HG03460 (cell line): ENCODE data around the gene SOCS7.
"Not testable (repeated sequence)": the region's sequence is repeated elsewhere in the genome, so short reads cannot be mapped to it uniquely, and the experiment has no call there.

ENCODE experiments used
- ATAC-seq: cut with Tn5 transposase; IDR thresholded peaks from one replicate; pipeline ENCODE4 v1.9.1; 2021; ENCODE audit not compliant: unreplicated experiment

SOCS7 gene

DNA sequence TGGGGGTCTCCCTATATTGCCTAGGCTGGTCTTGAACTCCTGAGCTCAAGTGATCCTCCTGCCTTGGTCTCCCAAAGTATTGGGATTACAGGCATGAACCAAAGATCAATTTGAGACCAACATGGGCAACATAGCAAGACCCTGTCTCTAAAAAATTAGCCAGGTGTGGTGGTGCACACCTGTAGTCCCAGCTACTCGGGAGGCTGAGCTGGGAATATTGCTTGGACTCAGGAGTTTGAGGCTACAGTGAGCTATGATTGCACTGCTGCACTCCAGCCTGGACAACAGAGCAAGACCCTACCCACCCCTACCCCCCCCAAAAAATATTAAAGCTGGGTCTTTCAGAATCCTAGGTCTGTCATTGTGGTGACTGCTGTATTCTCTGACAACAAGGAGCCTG, 85.7 kb downstream of the SOCS7 start:
- ATAC-seq = not testable (repeated sequence)

DNA sequence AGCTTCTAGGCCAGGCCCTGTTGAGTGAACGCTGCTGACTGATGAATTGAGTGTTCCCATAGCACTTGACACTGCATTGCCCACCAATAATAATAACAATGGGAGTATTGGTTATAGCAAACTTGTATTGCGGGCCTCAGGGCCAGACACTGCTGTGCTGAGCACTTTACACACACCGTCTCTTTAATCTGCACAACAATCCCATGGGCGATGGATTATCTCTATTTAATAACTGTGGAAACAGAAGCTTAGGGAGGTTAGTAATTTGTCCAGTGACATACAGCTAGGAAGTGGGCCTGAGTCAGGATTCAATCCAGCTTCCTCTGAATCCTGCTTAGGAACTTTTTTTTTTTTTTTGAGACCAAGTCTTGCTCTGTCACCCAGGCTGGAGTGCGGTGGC, 87.8 kb downstream of the SOCS7 start:
- ATAC-seq = no peak

DNA sequence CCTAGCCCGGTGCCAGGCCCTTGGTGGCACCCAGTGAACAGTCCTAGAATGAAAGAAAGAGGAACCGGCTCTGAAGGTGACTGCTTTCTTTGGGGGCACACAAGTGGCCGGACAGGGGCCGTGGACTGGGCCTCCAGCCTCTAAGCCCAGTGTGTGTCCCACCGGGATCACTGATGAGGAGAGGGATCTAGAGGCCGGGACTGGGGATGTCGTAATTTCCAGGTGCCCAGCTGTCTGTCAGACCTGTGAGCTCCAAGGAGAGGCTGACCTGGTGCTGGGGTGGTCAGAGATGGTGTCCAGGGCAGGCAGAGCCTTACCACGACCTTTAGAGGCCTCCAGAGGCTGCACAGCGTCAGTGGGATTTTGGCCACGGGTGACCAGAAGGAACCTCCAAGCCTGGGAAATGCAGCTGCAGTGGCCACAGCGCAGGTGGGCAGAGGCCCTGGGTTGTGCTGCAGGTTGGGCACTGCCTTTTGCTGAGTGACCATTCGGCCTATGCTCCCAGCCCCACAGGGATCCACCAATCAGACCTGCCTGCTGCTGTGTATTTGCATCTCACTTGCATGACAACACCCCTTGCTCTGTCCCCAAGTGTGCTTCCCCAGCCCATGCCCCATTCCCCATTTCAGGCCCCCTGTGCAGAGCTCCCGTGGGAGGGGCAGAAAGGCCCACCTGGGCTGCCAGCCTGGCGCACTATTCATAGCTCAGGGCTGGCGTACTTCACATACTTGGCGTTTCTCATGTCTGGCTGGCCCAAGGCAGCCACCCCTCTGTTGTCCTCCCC, 89.2 kb downstream of the SOCS7 start:
- no peak for ATAC-seq

DNA sequence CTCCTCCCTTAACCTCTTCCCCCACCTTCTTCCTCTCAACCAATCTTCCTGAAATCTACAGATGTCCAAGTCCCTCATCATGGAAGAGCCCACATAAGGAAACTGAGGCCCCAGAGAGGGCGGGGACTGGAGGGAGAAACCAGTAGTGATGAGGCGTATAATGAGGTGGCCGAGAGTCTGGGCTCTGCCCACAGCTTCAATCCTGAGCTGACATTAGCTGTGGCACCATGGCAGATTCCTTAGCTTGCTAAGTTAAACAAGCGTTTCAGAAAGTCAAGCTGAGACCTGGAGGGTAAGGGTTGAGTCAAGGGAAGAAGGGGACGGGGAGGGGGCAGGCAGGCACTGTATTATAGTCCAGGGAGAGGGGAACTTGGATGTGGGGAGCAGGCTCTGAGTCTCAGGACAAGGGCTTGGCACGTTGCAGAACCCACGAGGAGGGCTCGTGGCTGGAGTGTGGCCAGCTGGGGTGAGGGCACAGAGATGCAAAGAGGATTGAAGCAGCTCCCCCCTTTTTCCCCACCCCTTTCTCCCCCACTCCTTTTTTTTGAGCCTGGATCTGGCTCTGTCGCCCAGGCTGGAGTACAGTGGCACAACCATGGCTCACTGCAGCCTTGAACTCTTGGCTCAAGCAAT, 89.9 kb downstream of the SOCS7 start:
- no peak for ATAC-seq

DNA sequence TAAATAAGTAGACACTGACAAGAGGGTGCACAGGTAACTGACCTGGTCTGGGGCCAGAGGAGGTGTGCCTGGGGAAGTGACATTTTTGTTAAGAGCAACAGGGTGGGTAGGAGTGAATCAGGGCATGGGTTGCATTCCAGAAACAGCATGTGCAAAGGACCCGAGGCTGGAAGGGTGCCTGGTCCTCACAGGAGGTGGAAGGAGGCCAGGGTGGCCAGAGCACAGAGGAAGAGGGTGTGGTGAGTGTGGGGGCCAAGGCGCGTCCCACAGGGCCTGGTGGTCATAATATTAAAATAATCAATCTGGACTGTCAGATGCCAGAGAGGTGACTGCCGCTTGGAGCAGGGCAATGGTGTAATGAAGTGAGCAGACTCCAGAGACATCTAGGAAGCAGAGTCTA, 90.9 kb downstream of the SOCS7 start:
- no peak for ATAC-seq

DNA sequence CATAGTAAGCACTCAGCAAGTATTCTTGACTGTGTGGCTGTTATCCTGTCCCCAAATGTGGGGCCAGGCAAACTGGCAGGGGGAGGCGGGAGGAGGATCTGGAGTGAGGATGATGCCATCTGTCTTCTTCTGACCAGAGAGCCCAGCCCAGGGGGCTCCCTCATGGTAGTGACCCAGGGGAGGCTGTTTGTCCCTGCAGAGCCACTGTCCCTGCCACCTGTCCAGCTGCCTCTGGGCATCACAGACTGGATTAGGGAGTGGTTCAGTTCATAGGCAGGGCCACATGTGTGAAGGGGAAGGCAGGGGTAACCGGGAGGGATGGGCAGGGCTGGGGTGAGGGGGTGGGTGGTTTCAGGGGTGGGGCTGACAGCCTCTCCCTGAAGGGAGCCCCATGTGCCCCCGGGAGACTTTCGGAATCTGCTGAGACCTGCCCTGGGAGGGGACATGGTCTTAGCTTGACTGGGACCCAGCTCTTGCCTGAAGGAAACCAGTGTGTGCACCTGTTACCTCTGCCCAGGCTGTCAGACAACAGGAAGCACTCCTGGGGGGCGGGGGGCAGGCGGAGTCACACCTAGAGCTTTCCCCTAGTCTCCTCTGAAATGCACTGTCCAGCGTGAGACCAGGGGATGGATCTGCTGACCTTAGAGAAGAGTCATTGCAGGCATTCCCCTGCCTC, 91.8 kb downstream of the SOCS7 start:
- no peak for ATAC-seq

DNA sequence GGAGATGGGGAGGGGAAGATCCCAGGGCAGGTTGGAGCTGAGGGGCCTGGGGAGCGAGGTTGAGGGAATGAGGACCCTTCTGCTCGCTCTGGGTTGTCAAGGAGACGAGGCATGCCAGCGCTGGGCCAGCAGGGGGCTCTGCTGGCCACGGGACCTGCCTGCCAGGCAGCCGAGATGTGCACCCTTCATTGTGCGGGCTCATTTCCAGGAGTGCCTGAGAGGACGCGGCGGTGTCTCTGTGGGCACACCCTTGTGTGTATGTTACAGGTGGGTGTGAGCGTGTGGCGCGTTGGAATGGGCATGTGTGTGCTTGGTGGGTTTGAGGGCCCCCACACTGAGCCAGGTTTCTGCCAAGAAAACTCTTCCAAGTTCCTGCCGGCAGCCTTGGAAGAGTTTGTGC, 92.5 kb downstream of the SOCS7 start:
- ATAC-seq = no peak

DNA sequence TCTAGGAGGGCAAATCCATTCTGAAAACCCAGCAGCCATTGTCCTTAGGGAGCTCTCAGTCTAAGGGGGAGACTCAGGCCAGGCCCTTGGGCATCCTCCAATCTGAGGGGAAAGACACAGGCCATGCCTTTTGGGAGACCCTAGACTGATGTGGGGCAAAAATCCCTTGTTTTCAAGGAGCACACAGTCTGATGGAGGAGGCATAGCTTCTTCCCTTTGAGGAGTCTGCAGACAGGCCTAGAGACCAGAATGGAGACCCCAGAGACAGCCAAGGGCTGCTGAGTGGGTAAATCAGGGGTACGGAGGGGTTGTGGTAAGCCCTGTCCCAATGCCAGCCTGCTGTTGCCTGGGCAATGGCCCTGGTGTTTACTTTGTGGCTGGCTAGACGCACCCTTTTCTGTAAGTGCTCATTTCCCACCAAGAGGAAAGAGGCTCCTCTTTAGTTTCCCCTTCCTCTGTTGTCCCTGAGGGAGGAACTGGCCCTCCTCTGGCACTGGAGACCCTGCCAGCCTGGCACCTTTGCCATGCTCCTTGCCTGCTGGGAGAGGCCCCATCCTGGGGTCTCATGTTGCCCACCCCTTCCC, 96.0 kb downstream of the SOCS7 start:
- ATAC-seq = no peak

DNA sequence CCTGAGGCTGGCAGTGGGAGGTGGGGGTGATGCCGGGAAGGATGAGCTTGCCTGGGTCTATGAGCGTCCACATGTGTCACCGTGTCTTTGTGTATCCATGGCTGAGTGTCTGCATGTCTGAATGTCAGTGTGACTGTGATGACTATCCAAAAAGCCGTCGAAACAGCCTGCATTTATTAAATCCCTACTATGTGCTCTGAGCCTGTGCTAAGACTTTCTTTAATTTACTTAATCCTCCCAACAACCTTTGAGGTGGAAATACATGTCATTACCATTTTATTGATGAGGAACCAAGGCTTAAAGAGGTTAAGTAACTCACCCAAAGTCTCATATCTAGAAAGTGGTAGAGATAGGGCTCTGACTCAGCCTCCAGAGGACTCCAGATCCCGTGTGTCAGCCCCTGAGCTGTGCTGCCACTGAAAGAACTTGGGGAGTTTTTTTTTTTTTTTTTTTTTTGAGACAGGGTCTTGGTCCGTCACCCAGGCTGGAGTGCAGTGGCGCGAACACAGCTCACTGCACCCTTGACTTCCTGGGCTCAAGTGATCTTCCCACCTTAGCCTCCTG, 96.6 kb downstream of the SOCS7 start:
- no peak for ATAC-seq

DNA sequence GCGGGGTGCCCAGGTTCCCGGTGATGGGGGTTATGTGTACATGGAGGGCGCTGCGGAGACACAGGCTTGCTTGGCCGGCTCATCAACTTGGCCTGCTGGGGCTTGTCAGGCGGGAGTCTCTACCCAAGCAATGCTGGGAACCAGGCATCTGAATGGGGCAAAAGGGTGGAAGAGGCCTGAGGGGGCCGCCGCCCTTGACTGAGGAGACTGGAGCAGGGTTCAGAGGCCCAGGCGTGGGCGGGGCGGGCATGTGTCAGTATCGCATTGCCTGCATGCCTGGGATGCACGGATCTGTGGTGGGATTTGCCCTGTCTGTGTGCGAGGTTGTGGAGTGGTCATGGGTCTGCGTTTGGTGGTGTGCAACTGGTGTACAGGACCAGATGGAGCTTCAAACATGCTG, 97.7 kb downstream of the SOCS7 start:
- no peak for ATAC-seq

DNA sequence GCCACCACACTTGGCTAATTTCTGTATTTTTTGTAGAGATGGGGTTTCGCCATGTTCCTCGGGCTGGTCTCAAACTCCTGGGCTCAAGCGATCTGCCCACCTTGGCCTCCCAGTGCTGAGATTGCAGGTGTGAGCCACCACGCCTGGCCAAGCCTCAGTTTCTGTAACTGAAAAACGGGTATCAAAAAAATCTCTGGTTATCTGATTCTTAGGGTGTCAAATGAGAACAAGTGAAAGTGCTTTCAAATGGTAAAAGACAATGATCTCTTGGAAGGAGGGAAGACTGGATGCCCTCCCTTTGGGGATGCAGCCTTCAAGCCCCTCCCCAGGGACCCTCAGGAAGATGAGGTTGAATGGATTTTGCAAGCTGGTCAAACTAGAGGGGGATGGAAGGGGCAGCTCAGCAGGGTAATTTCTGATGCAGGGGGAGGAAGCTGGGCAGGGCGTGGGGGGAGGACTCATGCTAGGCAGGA, 98.9 kb downstream of the SOCS7 start:
- ATAC-seq = no peak

DNA sequence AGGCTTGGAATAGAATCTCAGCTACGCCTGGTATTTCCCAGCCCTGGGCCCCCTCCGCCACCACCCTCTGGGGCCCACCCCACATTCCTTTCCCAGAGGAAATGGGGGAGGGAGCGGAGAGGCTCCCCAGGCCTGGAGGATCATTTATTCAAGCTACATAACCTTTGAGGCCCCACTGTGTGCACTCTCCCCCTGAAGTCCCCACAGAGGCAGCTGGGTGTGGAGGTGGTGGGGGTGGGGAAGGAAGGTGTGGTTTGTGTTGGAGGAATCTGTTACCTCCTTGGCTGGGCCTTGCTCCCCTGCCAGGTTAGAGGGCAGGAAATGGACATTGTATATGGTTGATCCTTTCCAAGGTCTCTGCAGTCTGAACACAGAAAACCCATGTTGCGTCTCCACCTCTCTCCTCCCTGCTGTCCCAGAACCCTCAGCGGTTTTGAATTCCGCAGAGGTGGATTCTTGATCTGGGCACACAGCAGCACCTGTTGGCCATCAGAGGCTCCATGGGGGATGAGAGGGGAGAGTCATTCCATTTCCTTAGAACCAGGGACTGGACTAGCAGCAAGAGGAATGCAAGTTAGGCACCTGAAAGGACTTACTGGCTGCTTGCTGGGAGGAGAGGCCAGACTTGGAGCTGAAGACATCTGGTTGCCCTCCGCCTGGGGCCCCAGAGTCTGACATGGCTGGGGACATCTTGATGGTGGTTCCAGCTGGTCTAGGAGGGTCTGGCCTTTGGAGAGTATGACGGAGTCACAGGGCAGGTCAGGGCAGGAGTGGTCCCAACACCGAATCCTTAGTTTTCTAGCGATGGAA, 99.6 kb downstream of the SOCS7 start:
- no peak for ATAC-seq

DNA sequence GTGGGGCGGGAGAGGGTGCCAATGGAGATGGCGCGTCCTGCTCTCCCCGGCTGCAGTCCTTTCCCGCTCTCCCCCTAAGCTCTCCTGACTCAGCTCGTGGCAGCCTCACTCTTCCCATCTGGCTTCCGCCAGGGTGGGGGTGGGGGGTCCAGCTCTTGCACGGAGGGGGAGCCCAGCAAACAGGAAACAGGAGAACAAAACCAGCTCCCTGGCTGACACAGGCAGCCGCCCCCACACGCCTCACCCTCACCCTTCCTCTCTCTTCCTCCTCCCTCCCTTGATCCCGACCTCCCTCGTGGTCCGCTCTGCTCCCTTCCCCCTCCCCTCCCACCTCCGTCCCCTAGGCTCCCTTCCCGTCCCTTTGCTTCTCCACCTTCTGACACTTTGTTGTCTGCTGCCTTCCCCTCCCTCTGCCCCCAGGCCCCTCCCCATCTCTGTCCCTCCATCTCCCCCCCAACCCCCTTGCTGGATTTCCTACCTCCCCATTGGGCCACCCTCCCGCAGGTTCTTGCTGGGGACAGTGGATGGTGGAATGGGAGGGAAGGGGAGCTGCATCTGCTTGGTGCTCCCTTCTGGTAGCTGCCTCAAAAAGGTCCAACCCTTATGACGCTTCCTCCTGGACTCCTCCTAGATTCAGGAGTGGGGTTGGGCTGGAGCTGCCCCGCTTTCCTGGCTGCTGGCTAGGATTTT, 100.3 kb downstream of the SOCS7 start:
- ATAC-seq = no peak

DNA sequence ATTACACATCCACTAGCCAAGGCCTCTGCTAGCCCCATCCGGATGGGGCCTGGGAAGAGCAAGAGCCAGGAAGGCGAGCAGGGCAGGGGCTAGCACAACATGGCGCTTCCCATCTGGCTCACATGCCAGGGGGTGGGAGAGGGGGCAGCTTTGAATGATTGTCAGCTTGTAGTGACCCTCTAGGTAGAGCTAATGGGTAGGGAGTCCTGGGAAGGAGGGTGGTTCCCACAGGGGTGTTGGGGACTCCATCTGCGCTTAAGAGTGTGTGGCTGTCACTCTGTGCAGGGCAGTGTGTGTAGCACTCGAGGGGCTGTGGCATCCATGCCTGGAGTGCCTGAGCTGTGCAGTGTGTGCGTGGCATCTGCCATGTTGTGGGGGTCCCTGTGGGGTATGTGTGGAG, 101.1 kb downstream of the SOCS7 start:
- ATAC-seq = no peak

DNA sequence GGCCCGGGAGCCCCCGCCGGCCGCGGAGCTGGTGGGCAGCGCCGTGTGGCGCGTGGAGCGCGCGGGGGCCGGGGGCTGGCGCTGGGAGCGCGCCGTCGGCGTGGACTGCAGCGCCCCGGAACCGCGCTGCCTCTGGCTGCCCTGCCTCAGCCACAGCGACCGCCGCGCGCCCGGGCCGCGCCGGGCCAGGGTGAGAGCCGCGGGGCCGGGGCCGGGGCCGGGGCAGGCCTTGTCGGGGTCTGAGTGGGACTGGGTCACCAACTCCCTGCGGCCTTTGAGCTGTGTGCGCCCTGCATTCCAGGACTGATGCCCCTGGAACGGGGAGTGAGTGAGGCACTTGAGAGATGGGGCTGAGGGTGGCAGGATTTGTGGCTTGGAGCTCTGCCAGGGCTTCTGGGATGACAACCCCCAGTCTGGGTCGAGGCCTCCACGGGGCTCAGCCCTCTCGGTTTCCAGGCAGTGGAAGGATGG, 102.3 kb downstream of the SOCS7 start:
- ATAC-seq = no peak

DNA sequence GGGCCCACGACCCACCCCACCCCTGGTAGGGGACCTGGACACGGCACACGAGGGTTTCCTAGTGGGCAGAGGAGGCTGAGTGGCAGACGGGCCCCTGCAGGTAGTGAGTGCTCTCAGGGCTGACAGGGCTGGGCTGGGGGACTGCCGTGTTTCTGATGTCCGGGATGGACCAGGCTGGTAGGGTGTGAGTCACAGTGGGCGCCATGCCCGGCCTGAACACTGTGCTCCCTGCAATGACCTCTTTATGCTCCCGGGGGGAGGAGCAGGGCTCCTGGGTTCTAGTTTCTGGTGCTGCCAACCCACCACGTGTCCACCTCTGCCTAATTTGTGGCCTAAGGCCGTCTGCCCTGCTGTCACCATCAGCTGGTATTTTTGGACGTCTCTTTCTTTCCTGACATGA, 102.9 kb downstream of the SOCS7 start:
- ATAC-seq = no peak
